ENCODE results near the gene DDX51. TPM values are rescaled to one million over a fixed set of nuclear protein-coding genes. Genes with fewer than 3 reads are reported as not detected.

DDX51 gene
- total and polyA plus RNA-seq, 2 of the 4 experiments (the other 2 are of a cell fraction) = 3.8 to 14.5 TPM

DNA sequence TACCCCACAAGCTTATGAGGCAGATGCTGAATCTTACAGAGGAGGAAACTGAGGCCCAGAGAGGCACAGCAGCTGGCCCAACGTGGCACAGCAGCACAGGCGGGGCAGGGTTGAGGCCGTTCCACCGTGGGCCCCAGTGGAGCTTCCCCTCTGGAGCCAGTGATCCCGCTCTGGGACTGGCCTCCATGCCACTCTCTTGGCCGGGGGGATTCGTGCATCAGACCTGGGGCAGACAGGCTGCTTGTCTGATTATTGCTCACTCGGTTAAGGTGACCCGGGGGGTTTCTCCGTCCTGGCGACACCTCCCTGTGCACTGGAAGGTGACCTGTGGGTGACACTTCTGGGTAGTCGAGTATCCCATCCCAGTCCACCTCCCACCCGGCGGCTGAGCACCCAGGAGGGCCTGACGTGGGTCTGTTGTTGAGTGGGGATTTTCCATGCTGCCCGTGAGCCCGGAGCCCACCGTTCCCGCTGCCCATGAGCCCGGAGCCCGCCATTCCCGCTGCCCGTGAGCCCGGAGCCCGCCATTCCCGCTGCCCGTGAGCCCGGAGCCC, 27.9 kb upstream of the DDX51 start:
- no peak for ATAC-seq (ENCODE audit: low read depth)
- intact Hi-C loops (cut with micrococcal nuclease) = no loop called here
- POLR2A ChIA-PET (ENCODE audit: unreplicated experiment) = no interaction called here

More for the DNA sequence above, 27.9 kb upstream of the DDX51 start:
- H3K4me3 ChIP-seq (ENCODE audit: insufficient read depth, low read depth, low read length) = no peak overlapping the region
- no peak overlapping the region for H2AK9ac ChIP-seq (replicated peaks; ENCODE audit: low read depth, low read length, poor library complexity)
- no peak overlapping the region for H2AFZ ChIP-seq (replicated peaks; ENCODE audit: low read length, poor library complexity)
- no peak overlapping the region for H4K8ac ChIP-seq (ENCODE audit: low read depth in 2 of 2, low read length in 2 of 2)
- no peak overlapping the region for H2BK20ac ChIP-seq (ENCODE audit: low read depth, low read length)
- no peak overlapping the region for H3K56ac ChIP-seq (ENCODE audit: extremely low read depth, insufficient read depth, low read length)
- no peak overlapping the region for H3K23ac ChIP-seq (ENCODE audit: low read depth, low read length)
- CTCF ChIA-PET = no interaction called here
- no peak overlapping the region for H2BK120ac ChIP-seq (ENCODE audit: low read depth, low read length)
- TF ChIP-seq, protein P1, sequence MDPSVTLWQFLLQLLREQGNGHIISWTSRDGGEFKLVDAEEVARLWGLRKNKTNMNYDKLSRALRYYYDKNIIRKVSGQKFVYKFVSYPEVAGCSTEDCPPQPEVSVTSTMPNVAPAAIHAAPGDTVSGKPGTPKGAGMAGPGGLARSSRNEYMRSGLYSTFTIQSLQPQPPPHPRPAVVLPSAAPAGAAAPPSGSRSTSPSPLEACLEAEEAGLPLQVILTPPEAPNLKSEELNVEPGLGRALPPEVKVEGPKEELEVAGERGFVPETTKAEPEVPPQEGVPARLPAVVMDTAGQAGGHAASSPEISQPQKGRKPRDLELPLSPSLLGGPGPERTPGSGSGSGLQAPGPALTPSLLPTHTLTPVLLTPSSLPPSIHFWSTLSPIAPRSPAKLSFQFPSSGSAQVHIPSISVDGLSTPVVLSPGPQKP (IDR thresholded peaks at IDR 0.05; ENCODE audit: borderline replicate concordance, low read depth, low read length) = no peak
- TF ChIP-seq CEBPB (IDR thresholded peaks at IDR 0.05; ENCODE audit: low read depth, low read length) = no peak
- H3K4ac ChIP-seq (ENCODE audit: low read depth, low read length) = no peak overlapping the region
- no peaks in the 10 kb centered on the region; the same call in 1 of the 2 replicates for H3K9me1 ChIP-seq (ENCODE audit: insufficient read depth, low read length)
- BruUV-seq (replicated peaks) = no TSS peak
- H3K14ac ChIP-seq (replicated peaks; ENCODE audit: low read depth, low read length) = no peak overlapping the region
- no peak for DNase-seq
- in situ Hi-C loops (cut with MboI; ENCODE audit: low sequenced_read_pairs) = no loop called here
- H2BK5ac ChIP-seq (ENCODE audit: low read depth, low read length, poor library complexity, severe bottlenecking) = no peak overlapping the region
- H3K4me1 ChIP-seq (ENCODE audit: control insufficient read depth, insufficient read depth, low read length) = peaks cover 8% of the 10 kb centered on the region; the same call in 1 of the 2 replicates
- H2AK5ac ChIP-seq (ENCODE audit: low read depth, low read length) = no peak overlapping the region
- dilution Hi-C loops (cut with HindIII; ENCODE audit: low sequenced_read_pairs, unreplicated experiment) = no loop called here
- no peak overlapping the region for H4K91ac ChIP-seq (ENCODE audit: insufficient read depth, low read depth, low read length)
- H3K9ac ChIP-seq (ENCODE audit: low read depth, low read length) = no peak overlapping the region
- WGBS, 2 experiments (ENCODE audit: extremely low coverage in 2 of 2, insufficient read length in 1 of 2) = 100% methylated on average over 1 of the region's 28 CpGs; no CpG with 5 or more reads in 1 of the 2 experiments
- no peak overlapping the region for H3K4me2 ChIP-seq (ENCODE audit: low read depth, low read length)
- H3K79me1 ChIP-seq (ENCODE audit: low read depth in 1 of 2, low read length in 2 of 2) = no peaks in the 10 kb centered on the region
- H4K20me1 ChIP-seq (ENCODE audit: insufficient read depth, low read length) = no peaks in the 10 kb centered on the region; the same call in 1 of the 2 replicates
- no peaks in the 10 kb centered on the region for H3K36me3 ChIP-seq (ENCODE audit: control insufficient read depth, insufficient read depth, low read length)
- H3K9me3 ChIP-seq (ENCODE audit: control insufficient read depth, insufficient read depth, low read length) = no peaks in the 10 kb centered on the region
- no peak overlapping the region for H3K27ac ChIP-seq (ENCODE audit: insufficient read depth, low read length)
- H4K5ac ChIP-seq (ENCODE audit: low read depth, low read length) = no peak overlapping the region
- H3K27me3 ChIP-seq (ENCODE audit: control insufficient read depth, insufficient read depth, low read length) = peaks cover 57% of the 10 kb centered on the region
- no peak overlapping the region for H2BK15ac ChIP-seq (ENCODE audit: low read depth, low read length)
- H3K18ac ChIP-seq (ENCODE audit: low read depth, low read length) = no peak overlapping the region
